K562 (cell line): ENCODE data around the gene CUX1. TPM values are rescaled to one million over a fixed set of nuclear protein-coding genes. Genes with fewer than 3 reads are reported as not detected.

Experiments used
- ATAC-seq: fragments of 200-7000 bp; cut with Tn5 transposase; 3 replicates; pipeline ENCODE4 v1.9.1; 2020; ENCODE audit warnings: moderate library complexity
- BruUV-seq: library from RNA; stranded (reverse); fragments of 400-500 nt; replicated peaks from 2 replicates; lab custom pipeline; 2021; lab: Mats Ljungman, UMichigan
- CTCF ChIA-PET: fragments of 300-600 bp; formaldehyde crosslinking; extraction: SDS; loops from one replicate; lab custom pipeline; 2021; ENCODE audit warnings: low intra/inter-chr PET ratio; lab: Yijun Ruan, JAX
- POLR2A ChIA-PET: fragments of 300-600, 350-650 bp; sonication (Branson Sonifier 250); formaldehyde crosslinking; extraction: SDS; loops from one replicate; lab custom pipeline; 2021; ENCODE audit warnings: antibody characterized with exemption, inconsistent platforms; lab: Yijun Ruan, JAX
- DNase-seq, 4 experiments: peaks; one replicate each; pipeline versions ENCODE4 v3.0.0 to v3.0.0-alpha.2; 2011 to 2018; ENCODE audit warnings: low spot score in 3 of 4, mixed read lengths in 3 of 4; ENCODE audit errors: extremely low read depth in 1 of 4
- FAIRE-seq: peaks from 2 replicates; lab custom pipeline; 2011; peaks lifted over from hg19 to GRCh38; lab: Jason Lieb, UNC
- H2AFZ ChIP-seq: 2 replicates; pipeline ENCODE4 v1.6.0; 2011; ENCODE audit warnings: low read depth, low read length, control low read depth, inconsistent platforms
- H3K27ac ChIP-seq: fragments of 200-600 bp; 3 replicates; pipeline ENCODE4 v1.8.0; 2011; ENCODE audit warnings: low read depth, mild to moderate bottlenecking, control low read depth, inconsistent platforms, low read length, moderate library complexity, mixed read lengths; ENCODE audit errors: extremely low read depth
- H3K27me3 ChIP-seq, 2 experiments: fragments of 300-600 bp in 1 of 2; 2 replicates in 1 of 2; 3 replicates in 1 of 2; pipeline versions ENCODE4 v1.6.0 to v1.8.0; 2011; ENCODE audit warnings: inconsistent platforms in 2 of 2, low read length in 2 of 2, mild to moderate bottlenecking in 1 of 2, mixed read lengths in 1 of 2, moderate library complexity in 1 of 2; ENCODE audit not compliant: control insufficient read depth in 2 of 2, insufficient read depth in 2 of 2
- H3K36me3 ChIP-seq: fragments of 300-600 bp; 3 replicates; pipeline ENCODE4 v1.8.0; 2011; ENCODE audit warnings: mild to moderate bottlenecking, low read length, inconsistent platforms; ENCODE audit not compliant: control insufficient read depth, insufficient read depth
- H3K4me1 ChIP-seq, 2 experiments: fragments of 200-600 bp in 1 of 2; replicated peaks in 1 of 2; 2 replicates in 1 of 2; 3 replicates in 1 of 2; pipeline versions ENCODE4 v1.5.1 to v1.8.0; 2011; ENCODE audit warnings: inconsistent platforms in 2 of 2, low read length in 2 of 2, mild to moderate bottlenecking in 1 of 2, mixed read lengths in 1 of 2, moderate library complexity in 1 of 2; ENCODE audit not compliant: control insufficient read depth in 2 of 2, insufficient read depth in 2 of 2
- H3K4me2 ChIP-seq: 2 replicates; pipeline ENCODE4 v1.6.1; 2011; ENCODE audit warnings: low read length, control low read depth, inconsistent platforms, mixed read lengths; ENCODE audit not compliant: insufficient read depth
- H3K4me3 ChIP-seq: fragments of 200-600 bp; sonication (generic), shearing (Covaris generic); 2 replicates; pipeline ENCODE4 v1.5.1; 2016; ENCODE audit warnings: control low read depth, inconsistent platforms
- H3K79me2 ChIP-seq: fragments of 200-600 bp; 3 replicates; pipeline ENCODE4 v1.8.0; 2011; ENCODE audit warnings: low read length, inconsistent platforms; ENCODE audit not compliant: control insufficient read depth, insufficient read depth
- H3K9ac ChIP-seq, 2 experiments: 2 replicates each; pipeline versions ENCODE4 v1.6.0 to v1.6.1; 2011; ENCODE audit warnings: low read depth in 2 of 2, low read length in 2 of 2, control low read depth in 1 of 2, inconsistent platforms in 1 of 2, mild to moderate bottlenecking in 1 of 2, mixed read lengths in 1 of 2; ENCODE audit not compliant: insufficient read depth in 1 of 2
- H3K9me1 ChIP-seq: one replicate; pipeline ENCODE4 v1.6.0; 2011; ENCODE audit warnings: inconsistent platforms, mild to moderate bottlenecking, low read length, moderate library complexity; ENCODE audit not compliant: control insufficient read depth, insufficient read depth
- H3K9me3 ChIP-seq: replicated peaks from 2 replicates; pipeline ENCODE4 v1.5.1; 2011; ENCODE audit warnings: low read depth, low read length, inconsistent platforms; ENCODE audit not compliant: control insufficient read depth, insufficient read depth
- H4K20me1 ChIP-seq: replicated peaks from 2 replicates; pipeline ENCODE4 v1.6.1; 2011; ENCODE audit warnings: low read length, inconsistent platforms, mixed read lengths; ENCODE audit not compliant: control insufficient read depth, insufficient read depth
- ATF4 ChIP-seq: fragments of 450-650 bp; formaldehyde crosslinking; IDR thresholded peaks from 2 replicates; pipeline ENCODE4 v1.4.0; 2022; ENCODE audit warnings: mild to moderate bottlenecking, moderate library complexity
- CC2D1A ChIP-seq: fragments of 450-650 bp; IDR thresholded peaks from 2 replicates; pipeline ENCODE4 v1.6.1; 2017; ENCODE audit warnings: mild to moderate bottlenecking
- ETV1 ChIP-seq: fragments of 450-650 bp; conservative IDR thresholded peaks from 2 replicates; pipeline ENCODE4 v1.6.1; 2016; ENCODE audit warnings: missing genetic modification characterization, control low read depth, low read depth, missing compliant biosample characterization
- GTF2A2 ChIP-seq: IDR thresholded peaks from 2 replicates; pipeline ENCODE4 v1.6.1; 2016; ENCODE audit warnings: mild to moderate bottlenecking, missing genetic modification characterization, missing compliant biosample characterization
- HDAC3 ChIP-seq: fragments of 450-650 bp; IDR thresholded peaks from 2 replicates; pipeline ENCODE4 v1.6.1; 2018; ENCODE audit warnings: borderline replicate concordance, mild to moderate bottlenecking, moderate library complexity; ENCODE audit not compliant: partially characterized antibody
- KDM1A ChIP-seq, 2 experiments: fragments of 450-650 bp; IDR thresholded peaks; 2 replicates each; pipeline ENCODE4 v1.6.1; 2016; ENCODE audit warnings: mild to moderate bottlenecking in 2 of 2
- MBD2 ChIP-seq: sonication (generic); IDR thresholded peaks from 2 replicates; pipeline ENCODE4 v1.6.1; 2016; ENCODE audit warnings: low read depth, borderline replicate concordance
- NFATC3 ChIP-seq: fragments of 450-650 bp; IDR thresholded peaks from 2 replicates; pipeline ENCODE4 v1.6.1; 2017; ENCODE audit warnings: mild to moderate bottlenecking
- POLR2G ChIP-seq: fragments of 200-400 bp; formaldehyde crosslinking; IDR thresholded peaks from 2 replicates; pipeline ENCODE4 v1.6.1; 2017; ENCODE audit warnings: low read depth, mild to moderate bottlenecking, antibody characterized with exemption, low read length, moderate library complexity
- POU5F1 ChIP-seq: fragments of 150-350 bp; IDR thresholded peaks from 2 replicates; pipeline ENCODE4 v1.6.1; 2014; ENCODE audit warnings: borderline replicate concordance, low read length, low read depth, mild to moderate bottlenecking; ENCODE audit not compliant: partially characterized antibody
- PYGO2 ChIP-seq: fragments of 450-650 bp; IDR thresholded peaks from 2 replicates; pipeline ENCODE4 v1.6.1; 2016; ENCODE audit warnings: mild to moderate bottlenecking, missing genetic modification characterization, moderate library complexity, missing compliant biosample characterization
- STAT5A ChIP-seq: IDR thresholded peaks from 2 replicates; pipeline ENCODE4 v1.6.1; 2012; ENCODE audit warnings: low read length, inconsistent platforms, borderline replicate concordance
- TCF15 ChIP-seq: fragments of 250-450 bp; sonication (Bioruptor Pico); IDR thresholded peaks from 2 replicates; pipeline ENCODE4 v1.8.0; 2022; ENCODE audit warnings: moderate library complexity, mild to moderate bottlenecking, inconsistent platforms
- ZBTB9 ChIP-seq: fragments of 450-650 bp; formaldehyde crosslinking; IDR thresholded peaks from 2 replicates; pipeline ENCODE4 v1.4.0; 2020; ENCODE audit warnings: mild to moderate bottlenecking, moderate library complexity
- ZNF217 ChIP-seq: sonication (generic); formaldehyde crosslinking; IDR thresholded peaks from 2 replicates; pipeline ENCODE4 v1.8.0; 2022; ENCODE audit warnings: mild to moderate bottlenecking, missing genetic modification reagents
- WGBS: fragments of 100-300 bp; shearing (Covaris generic); methylation state at CpG from one replicate; pipeline ENCODE4 v1.1.6; 2016; ENCODE audit warnings: low coverage, mixed read lengths; ENCODE audit not compliant: insufficient coverage; ENCODE audit errors: missing lambda C conversion rate; 5-methylcytosine and 5-hydroxymethylcytosine counted together
- in situ Hi-C: fragments of 300-500 bp; cut with MboI; formaldehyde crosslinking; loops from 4 replicates; pipeline ENCODE4 v1.15.0; 2018; ENCODE audit warnings: inconsistent platforms, mixed read lengths
- intact Hi-C: fragments of 100-400 bp; cut with micrococcal nuclease; formaldehyde crosslinking; loops from 2 replicates; pipeline ENCODE4 v1.14.2; 2022
- polyA plus RNA-seq, 8 experiments: library from polyadenylated mRNA; depleted of rRNA in 4 of 8; stranded (reverse) in 5 of 8; unstranded in 3 of 8; fragments of >200 nt; fragmentation: Nextera tagmentation in 2 of 8; fragmentation: Illumina TruSeq in 1 of 8; extraction: Ambion mirVana in 2 of 8; extraction: Trizol in 1 of 8; gene quantifications; 2 replicates each; pipeline versions ENCODE4 v1.2.1 to v1.2.3, GENCODE V29; 2011 to 2014; ENCODE audit warnings: inconsistent platforms in 1 of 8, missing spikeins in 1 of 8
- total RNA-seq, 7 experiments: library from RNA; depleted of rRNA in 6 of 7; stranded (reverse); fragments of >200 nt in 6 of 7; fragmentation: Illumina TruSeq in 2 of 7; extraction: Trizol in 2 of 7; gene quantifications; 2 replicates each; pipeline versions ENCODE4 v1.2.1 to v1.2.3, GENCODE V29; 2011 to 2021; ENCODE audit warnings: low replicate concordance in 1 of 7
- TF ChIP-seq, protein P1 (sequence below): fragments of 150-350 bp; IDR thresholded peaks from 2 replicates; pipeline ENCODE4 v1.6.1; 2014; ENCODE audit warnings: low read depth, mild to moderate bottlenecking, low read length, borderline replicate concordance

Gene CUX1
- total and polyA plus RNA-seq, 9 of the 15 experiments (the other 6 are each of a cell fraction or from before 2014, with no cell fraction given): 3.6 to 55.3 (median 25.2) TPM

DNA sequence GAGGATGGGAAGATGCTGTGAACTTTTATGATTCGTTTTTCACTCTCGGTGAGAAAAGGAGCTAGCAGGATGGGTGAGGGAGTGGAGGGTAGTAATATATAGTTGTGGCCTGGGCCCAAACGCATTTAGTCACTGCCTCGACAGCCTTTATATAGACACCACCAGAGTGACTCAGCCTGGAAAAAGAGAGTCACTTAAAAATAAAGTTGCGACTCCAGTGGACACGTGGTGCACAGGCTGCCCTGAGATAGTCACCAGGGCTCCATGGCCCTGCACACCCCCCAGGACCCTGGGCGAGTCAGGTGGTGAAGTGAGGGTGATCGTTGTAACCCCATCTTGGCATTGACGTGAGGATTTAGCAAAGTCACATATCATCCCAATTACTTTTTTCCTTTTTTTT lies 106.7 kb downstream of the CUX1 start (continued):
- TF ChIP-seq PYGO2 (tag) (no peak), ETV1 (tag) (no peak), TCF15 (CRISPR knock-in tag) (no peak), NFATC3 (no peak), KDM1A (IDR thresholded peaks at IDR 0.05) (no peak), HDAC3 (no peak)

DNA sequence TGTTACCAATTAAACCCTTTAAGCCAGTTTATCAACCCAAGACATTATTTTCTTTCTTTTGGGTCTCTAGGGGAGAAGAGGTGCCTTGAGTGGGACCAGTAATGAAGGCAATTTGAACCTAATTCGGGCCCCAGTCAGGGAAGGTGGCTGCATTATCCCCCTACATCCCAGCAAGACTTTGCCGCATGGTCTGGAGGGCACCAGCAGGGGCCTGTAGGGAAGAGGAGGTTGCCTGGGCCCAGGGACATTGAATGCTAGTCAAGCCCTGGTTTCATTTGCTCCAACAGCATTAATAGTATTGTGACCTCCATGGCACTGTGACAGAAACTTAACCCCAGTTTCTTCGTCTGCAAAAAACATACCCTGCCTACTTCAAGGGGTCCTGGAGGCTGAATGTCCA lies 108.8 kb downstream of the CUX1 start:
- peaks cover 78% of the 10 kb centered on the region for H3K79me2 ChIP-seq
- no peaks in the 10 kb centered on the region for H3K9me1 ChIP-seq
- H2AFZ ChIP-seq: no peak overlapping the region
- no peaks in the 10 kb centered on the region for H3K27me3 ChIP-seq
- ATAC-seq (no peak; the same call in 2 of the 3 replicates), FAIRE-seq (no peak), DNase-seq (no peak)
- H4K20me1 ChIP-seq: peaks cover 22% of the 10 kb centered on the region
- H3K9ac ChIP-seq: no peak overlapping the region
- H3K4me1 ChIP-seq: peaks cover 15 to 22% of the 10 kb centered on the region in 2 experiments
- H3K9me3 ChIP-seq: no peaks in the 10 kb centered on the region
- no peak overlapping the region for H3K27ac ChIP-seq
- no peak overlapping the region for H3K4me3 ChIP-seq
- BruUV-seq: no TSS peak
- intact Hi-C loops: no loop called here
- H3K4me2 ChIP-seq: no peak overlapping the region
- in situ Hi-C loops: no loop called here
- ChIA-PET CTCF (no interaction called here), POLR2A (no interaction called here)
- WGBS: 78% methylated on average over 3 of the region's 3 CpGs
- peaks cover 17% of the 10 kb centered on the region; the same call in 2 of the 3 replicates for H3K36me3 ChIP-seq
- TF ChIP-seq ZBTB9 (no peak), MBD2 (no peak), CC2D1A (no peak), ATF4 (no peak), ZNF217 (CRISPR knock-in tag) (no peak), POU5F1 (no peak), PYGO2 (tag) (no peak), POLR2G (no peak), GTF2A2 (no peak), STAT5A (no peak)
- TF ChIP-seq, protein P1, sequence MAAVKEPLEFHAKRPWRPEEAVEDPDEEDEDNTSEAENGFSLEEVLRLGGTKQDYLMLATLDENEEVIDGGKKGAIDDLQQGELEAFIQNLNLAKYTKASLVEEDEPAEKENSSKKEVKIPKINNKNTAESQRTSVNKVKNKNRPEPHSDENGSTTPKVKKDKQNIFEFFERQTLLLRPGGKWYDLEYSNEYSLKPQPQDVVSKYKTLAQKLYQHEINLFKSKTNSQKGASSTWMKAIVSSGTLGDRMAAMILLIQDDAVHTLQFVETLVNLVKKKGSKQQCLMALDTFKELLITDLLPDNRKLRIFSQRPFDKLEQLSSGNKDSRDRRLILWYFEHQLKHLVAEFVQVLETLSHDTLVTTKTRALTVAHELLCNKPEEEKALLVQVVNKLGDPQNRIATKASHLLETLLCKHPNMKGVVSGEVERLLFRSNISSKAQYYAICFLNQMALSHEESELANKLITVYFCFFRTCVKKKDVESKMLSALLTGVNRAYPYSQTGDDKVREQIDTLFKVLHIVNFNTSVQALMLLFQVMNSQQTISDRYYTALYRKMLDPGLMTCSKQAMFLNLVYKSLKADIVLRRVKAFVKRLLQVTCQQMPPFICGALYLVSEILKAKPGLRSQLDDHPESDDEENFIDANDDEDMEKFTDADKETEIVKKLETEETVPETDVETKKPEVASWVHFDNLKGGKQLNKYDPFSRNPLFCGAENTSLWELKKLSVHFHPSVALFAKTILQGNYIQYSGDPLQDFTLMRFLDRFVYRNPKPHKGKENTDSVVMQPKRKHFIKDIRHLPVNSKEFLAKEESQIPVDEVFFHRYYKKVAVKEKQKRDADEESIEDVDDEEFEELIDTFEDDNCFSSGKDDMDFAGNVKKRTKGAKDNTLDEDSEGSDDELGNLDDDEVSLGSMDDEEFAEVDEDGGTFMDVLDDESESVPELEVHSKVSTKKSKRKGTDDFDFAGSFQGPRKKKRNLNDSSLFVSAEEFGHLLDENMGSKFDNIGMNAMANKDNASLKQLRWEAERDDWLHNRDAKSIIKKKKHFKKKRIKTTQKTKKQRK: no peak
